NCI-H510A (cell line): ENCODE results near the gene CAMK1D.
A peak's percentile ranks its signal among the peaks of the same experiment; 100 is the strongest.
"Not testable (repeated sequence)": the region's sequence is repeated elsewhere in the genome, so short reads cannot be mapped to it uniquely, and the experiment has no call there.

Source experiments
- DNase-seq: peaks from one replicate; lab custom pipeline; 2025; lab: John Stamatoyannopoulos, UW

CAMK1D gene

DNA sequence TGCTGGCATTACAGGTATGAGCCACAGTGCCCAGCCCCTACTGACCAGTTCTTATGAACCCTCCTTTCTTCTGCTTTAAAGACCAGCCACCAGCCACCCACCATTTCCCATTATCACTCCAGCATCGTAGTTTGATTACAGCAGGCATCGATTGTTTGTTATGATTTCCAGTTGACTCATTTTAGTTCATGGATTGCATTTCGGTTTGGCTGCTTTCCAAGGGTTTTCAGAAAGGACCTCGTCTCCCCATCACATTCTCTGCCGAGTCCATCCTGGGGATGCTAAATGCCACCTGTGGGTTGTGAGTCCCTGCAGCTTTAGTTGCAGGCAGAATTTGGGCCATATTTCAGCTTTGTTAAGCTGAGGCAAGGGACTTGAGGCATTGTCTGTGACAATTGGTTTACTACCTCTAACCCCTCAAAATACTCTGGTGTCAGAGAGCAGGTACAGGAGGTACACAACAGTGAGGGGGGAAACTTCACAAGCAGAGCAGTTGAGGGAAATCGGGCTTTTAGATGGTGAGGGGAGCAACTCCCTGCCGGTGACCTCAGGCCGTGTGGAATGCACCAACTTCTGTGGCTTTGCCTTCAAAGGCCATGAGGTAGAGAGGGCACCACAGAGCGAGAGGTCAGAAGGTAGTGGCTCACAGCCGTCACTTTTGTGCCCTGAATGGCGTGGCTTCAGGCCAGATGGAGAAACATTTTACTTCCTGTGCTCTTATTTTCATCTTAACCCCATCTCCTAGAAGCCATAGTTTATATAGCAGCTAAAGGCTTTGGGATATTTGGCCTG, 448.3 kb downstream of the CAMK1D start:
- DNase-seq: no peak

DNA sequence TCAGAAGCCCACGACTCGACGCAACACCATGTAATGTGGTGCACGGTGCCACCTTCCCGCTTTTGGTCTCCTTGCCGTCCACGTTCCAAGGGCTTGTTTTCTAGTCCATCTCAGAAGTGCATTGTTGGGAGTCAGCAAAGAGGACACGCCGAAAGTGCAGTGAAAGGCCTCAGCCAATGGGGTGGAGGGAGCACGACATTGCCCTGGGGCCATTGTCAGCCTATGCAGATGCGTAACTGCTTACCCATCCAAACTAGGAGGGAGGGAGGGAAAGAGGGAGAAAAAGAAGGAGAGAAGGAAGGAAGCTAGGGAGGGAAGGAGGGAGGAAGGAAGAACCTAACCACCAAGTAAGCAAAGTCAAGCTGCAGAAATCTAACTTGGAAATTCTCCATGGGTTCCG, 449.8 kb downstream of the CAMK1D start:
- DNase-seq: no peak

DNA sequence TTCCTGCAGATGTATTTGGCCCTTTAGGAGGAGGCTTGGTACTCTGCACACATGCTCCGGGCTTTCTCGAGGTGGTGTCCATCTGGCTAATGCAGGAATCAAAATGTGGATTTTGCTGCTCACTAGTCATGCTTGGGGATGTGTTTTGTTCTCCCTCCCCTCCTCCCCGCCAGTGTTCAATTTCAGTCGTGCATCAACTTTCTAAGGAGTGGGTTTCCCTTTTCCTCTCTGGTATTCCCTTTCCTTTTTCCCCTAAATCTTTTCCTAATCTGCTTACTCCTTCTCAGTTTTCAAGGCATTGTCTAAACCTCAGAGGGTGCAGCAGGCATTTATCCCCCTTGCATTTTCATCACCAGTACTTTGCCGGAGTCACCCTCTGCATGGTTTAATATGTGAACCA, 450.4 kb downstream of the CAMK1D start:
- no peak for DNase-seq

DNA sequence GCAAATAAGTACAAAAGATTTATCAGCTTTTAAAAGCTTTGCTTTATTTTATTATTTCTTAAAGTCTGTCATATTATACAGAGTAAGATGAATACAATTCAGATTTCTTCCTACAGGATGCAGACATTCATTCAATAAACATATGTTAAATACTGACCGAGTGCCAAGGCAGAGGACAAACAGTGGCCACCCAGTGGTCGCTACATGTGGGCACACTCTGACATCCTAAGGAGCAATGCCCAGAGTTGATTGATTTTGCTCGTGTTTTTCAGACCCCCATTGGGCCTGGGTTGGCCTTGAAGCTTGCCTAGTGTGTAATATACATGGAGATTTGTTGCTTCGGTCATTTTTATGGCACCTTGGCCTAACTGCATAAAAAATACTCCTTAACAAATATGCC, 451.0 kb downstream of the CAMK1D start:
- no peak for DNase-seq

DNA sequence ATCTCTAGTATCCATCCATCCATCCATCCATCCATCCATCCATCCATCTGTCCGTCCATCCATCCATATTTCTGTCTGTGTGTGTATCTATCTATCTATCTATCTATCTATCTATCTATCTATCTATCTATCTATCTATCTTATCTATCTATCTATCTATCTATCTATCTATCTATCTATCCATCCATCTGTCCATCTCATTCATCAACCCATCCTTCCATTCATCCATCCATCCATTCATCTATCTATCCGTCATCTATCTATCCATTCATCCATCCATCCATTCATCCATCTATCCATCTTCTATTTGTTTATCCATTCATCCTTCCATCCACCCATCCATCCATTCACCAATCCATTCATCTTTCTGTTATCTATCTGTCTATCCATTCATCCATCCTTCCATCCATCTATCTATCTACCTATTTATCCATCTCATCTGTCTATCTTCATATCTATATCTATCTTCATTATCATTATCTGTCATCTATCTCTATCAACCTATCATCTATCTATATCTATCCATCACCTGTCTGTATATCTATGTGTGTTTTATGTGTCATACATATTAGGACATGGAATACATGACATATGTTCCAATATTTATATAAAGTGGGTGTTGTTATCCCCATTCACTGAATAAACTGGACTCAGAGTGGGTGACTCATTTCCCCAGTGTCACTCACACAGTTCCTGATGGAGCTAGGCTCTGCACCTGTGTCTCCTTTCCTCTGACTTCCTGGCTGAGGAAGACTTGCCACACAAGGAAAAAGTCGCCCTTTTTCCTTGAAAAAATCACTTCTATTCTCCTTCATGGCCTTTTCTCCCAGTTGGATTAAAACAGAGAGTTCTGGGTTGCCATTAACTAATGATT, 452.1 kb downstream of the CAMK1D start:
- DNase-seq: no peak

DNA sequence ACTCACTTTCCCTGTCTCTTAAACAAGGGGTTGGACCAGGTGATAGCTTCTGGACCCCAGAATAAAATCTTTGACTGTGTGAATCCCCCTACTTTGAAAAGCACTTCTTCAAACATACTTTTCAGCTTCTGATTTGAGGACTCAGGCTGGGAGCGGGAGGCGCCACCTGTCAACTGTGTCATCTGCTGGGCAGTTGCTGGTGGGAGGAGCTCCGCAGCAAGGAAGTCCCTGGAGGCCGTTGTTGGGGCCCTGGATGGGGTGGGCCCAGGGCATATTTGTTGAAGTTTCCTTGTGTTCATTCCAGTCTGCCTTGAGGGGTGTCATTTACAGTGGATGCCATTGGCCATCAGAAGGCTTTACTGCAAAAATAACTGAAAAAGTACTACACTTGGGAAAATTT, 454.4 kb downstream of the CAMK1D start:
- DNase-seq: no peak

DNA sequence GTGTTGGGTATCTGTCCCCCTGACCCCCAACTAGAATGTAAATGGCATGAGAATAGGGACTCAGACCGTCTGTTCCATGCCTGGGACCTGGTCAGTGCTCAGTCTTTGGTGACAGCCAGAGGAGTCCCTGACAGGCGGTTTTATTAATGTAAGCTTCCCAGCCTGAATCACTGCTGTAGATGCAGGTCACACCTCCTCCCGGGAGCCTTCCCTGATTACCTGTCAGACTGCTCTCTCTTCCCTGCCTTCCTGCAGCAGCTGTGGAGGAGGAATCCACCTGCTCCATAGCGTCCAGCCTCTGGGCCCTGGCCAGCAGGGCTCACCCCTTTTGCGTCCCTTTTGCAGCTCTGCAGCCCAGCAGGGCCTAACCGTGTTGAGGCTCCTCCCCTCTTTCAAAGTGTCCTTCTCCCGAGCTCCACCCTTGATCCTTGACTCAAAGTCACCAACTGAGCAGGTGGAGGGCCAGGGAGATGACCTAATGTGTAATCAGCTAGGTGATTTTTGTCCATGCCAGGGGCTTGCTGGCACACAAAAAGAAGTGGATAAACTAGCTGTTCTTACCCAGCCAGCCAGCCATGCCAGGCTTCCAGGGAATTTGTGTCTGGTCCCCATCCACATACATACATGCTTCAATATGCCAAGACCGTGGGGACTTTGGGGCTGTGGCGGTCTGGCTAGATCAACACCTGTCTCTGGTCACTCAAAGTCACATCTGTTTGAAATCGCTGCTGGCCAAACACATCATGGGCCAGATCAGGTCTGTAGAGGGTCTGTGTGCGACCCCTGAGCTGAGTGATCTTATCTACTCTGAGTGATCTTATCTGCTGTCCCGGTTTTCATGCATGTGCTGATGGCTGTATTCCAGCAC, 457.1 kb downstream of the CAMK1D start:
- peak; percentile 41 for DNase-seq

DNA sequence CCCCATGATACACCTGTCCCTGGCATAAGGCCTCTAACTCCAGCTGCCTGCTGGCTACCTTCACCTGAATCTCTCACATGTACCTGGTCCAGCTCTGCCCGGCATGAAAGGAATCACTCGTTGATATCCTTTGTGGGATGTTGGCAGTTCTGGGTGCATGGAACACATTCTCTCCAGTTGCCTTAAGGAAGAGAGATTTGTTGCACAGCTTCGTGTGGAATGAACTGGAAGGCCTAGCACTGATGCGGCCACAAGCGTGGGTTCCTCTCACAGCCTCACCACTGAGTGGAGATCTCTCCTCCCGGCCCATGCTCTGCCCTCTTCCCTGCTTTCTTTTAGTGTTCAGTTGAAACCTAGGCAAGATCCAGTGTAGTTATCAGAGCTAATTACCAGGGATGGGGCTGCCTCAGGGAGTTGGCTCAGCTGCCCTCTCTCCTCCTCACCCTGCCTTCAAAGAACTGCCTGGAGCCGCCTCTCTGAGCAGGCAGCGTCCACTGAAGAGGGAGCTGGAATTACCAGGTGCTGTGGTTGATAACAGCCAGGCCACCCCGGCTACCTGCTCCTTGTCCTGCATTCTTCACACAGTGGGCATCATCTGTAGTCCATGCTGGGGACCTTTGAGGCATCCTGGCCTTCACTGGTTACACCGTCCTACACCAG, 457.9 kb downstream of the CAMK1D start:
- DNase-seq: no peak

DNA sequence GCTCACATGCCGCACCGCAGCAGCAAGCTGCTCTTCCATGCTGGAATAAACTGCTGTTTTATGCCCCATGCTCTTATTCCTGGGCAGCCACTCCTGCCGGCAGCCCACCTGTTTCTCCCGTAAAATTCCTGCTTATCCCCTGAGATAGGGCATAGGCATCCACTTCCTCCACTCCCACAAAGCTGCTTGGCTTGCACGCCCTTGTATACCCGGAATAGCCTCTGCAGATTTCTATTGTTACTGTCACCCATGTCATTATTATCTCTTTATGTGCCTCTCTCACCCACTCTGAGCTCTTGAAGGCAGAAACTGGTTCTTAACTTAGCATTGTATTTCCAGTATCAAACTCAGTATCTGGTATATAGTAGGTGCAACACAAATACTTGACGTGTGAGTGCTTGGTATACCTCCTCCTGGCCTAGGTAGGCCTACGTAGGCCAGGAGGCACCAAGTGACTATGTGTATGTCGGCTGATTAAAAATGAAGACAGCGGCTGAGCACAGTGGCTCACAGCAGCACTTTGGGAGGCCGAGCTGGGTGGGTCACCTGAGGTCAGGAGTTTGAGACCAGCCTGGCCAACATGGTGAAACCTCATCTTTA, 458.8 kb downstream of the CAMK1D start:
- no peak for DNase-seq

DNA sequence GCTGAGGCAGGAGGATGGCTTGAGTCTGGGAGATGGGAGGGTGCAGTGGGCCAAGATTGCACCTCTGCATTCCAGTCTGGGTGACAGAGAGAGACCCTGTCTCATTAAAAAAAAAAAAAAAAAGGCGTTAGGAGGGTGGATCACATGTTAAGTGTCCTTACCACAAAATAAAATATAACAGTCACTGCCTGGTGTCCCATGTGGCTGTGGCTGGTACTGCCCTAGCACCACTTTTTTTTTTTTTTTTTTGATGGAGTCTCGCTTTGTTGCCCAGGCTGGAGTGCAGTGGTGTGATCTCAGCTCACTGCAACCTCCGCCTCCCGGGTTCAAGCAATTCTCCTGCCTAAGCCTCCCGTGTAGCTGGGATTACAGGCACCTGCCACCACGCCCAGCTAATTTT, 460.7 kb downstream of the CAMK1D start:
- not testable (repeated sequence) for DNase-seq

DNA sequence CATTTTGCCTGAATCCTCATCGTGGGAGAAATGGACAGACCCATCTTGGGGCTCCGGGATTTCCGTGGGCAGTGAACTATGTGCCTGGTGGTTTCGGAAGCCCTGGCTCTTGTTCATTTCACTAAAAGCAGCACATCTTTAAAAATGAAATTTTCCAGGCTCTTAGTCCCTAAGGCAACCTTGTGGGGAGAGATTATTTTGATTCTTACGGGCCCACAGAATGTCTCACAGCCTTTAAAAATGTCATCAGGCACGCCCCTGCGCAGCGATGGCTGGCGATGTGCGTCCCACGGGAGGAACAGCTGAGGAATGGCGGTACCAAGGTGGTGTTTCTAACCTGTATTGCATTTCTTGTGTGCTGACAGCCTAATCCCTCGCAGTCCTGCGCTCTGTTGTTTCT, 462.5 kb downstream of the CAMK1D start:
- no peak for DNase-seq

DNA sequence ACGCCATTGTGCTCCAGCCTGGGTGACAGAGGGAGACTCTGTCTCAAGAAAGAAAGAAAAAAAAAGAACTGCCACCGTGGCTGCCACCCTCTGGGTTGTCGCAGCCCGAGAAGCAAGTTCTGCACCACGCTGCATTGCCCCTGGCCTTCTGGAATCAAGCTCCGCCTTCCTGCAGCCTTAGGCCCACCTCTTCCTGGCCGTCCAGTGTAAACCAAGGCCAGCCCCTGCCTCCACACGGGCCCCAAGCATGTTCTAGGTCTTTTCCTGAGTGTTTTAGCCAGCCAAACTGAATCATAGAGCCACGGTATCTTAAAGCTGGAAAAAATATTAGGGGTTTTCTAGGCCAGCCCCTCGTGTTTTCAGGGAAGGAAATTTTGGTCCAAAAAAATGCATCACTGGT, 463.2 kb downstream of the CAMK1D start:
- DNase-seq: no peak

DNA sequence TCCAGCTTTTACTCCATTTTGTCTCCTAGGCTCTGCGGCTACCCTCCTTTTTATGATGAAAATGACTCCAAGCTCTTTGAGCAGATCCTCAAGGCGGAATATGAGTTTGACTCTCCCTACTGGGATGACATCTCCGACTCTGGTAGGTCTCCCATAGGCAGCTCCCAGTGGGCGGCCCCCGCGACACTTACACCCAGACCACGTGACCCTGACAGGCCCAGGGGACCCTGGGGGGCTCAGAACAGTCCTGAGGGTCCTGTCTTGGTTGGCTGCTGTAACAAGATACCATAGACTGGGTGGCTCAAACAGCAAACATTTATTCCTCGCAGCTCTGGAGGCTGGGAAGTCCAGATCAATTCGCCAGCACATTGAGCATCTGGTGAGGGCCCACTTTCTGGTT, 464.8 kb downstream of the CAMK1D start:
- DNase-seq: no peak

DNA sequence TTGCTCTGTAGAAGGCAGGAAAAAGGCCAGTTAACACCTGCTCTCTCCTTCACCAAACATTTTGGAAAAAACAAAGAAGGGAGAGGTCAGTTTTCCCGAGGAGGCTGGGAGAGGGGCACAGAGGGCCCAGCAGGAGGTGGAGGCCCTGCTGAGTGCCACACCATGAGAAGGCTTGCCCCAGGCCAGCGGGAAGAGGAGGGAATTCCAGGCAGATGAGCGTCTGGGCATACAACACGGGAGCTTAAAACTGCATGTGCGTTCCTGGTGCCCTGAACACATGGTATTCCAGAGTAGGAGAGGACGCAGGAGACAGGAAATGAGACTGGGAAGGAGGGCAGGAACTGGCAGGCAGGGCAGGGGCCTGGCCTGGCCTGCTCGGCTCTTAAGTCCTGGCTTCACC, 469.7 kb downstream of the CAMK1D start:
- DNase-seq: no peak

DNA sequence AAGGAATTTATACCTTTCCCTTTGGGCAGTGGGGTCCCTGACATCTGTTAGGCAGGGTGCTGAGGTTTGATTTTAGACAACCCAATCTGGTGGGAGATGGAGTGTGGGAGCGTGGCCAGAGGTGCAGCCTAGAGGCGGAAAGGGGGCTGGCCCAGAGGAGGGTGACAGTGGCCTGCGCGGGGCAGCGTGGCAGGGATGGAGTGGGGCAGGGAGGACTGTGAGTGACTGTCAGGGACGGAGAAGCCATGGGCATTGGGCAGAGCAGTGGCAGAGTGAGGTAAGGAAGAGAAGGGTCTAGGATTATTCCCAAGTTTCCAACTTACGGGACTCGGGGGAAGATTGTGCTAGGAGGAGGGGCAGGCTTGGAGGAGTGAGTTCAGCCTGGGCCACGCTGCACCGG, 470.3 kb downstream of the CAMK1D start:
- DNase-seq: no peak

DNA sequence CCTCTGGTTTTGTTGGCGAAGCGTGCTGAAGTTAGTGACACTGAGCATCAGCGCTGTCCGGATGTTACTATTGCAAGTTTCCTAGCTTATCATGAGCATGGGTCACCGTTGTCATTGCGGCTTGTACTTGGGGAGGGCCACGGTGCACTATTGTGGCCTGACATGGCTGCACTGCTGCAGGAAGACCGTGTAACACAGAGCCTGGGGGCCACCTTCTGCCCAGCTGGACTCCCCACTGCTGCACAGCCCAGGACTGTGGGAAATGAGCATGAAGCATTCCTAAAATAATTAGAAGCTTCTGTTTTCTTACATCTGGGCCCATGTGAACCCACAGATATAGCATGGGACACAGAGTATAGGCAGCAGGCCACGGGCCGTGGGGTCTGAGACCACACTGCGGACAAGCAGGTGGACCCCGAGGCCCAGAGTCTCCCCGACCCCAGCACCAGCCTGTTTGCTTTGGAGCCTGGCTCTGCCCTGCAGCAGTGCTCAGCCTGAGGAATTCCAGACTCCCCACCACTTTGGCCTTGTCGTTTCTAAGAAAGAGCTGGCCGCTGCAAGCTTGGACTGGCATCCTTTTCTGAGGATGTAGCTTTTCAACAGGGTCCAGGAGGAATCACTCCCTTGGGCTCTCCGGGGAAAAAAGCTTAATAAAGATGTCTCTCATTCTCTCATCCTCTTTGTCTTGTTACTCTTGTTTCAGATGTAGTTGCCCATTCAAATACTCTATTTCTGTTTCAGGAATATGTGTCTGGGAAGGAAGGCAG, 473.0 kb downstream of the CAMK1D start:
- no peak for DNase-seq

DNA sequence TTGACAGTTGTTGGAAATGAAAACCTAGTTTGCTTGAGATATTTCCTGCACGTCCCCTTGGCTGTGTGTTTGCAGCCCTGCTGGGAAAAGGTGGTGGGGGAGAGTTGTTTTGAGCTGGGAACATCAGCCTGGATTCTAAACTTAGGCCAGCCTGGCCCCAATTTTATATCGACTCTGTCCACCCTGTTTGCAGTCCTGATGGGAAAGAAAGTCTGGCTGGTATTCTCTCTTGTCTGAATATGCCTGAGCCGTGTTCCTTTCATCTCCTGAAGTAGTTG, 473.5 kb downstream of the CAMK1D start:
- no peak for DNase-seq

DNA sequence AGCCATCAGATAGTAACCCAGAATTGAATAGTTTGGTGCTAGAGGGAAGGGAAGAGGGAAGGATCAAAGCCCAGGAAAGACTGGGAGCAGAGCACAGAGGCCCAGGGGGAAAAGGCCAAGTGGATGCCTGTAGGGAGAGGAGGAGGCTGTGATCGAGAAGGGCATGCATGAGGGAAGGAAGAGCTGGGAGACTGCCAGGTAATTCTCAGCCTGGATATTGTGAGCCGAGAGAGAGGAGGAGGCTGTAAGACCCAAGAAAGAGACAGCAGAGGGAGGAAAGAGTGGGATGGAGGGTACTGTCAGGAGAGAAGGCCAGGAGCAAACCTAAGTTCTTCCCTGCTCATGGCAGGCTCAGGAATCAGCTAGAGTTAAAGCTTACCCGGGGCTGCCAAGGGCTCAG, 474.0 kb downstream of the CAMK1D start:
- no peak for DNase-seq

DNA sequence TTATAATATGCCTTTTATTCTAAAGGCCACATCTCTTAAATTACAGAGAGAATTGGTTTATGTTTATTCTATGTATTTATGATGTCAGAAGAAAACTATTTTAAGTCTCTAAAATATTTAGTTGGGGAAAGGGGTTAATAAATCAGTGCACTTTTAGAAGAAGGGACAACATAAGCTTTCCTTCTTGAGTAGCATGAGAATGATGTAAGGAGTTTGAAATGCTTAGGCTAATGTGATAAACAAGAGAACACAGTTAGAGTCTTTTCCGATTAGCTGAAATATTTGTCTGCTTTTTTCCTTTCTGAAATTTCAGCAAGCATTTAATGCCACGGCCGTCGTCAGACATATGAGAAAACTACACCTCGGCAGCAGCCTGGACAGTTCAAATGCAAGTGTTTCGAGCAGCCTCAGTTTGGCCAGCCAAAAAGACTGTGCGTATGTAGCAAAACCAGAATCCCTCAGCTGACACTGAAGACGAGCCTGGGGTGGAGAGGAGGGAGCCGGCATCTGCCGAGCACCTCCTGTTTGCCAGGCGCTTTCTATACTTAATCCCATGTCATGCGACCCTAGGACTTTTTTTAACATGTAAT, 476.0 kb downstream of the CAMK1D start:
- DNase-seq: no peak

DNA sequence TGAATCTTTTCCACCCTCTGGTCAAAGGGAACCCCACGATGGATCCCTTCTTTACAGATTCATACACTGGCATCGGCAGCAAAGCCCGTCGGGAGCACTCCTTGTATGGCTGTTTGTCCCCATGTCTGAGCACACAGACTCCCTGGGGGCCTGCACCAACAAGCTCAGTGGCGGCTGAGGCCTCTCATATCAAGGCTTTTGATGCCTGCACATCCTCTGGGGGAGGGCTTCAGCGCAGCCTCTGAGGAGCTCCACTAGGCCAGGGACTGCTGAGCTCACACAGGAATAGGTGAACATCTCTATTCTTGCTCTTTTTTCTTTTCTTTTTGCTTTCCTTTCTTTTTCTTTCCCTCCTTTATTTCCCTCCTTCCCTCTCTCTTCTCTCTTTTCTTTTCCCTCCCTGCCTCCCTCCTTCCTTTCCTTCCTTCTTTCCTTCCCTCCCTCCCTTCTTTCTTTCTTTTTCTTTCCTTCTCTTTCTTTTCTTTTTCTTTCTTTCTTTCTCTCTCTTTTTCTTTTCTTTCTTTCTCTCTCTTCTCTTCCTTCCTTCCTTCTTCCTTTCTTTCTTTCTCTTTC, 477.5 kb downstream of the CAMK1D start:
- no peak for DNase-seq
